ENCODE results near the gene PHLPP1.

Gene PHLPP1

GRCh38 chr18:62856294-62856693 lies 141.0 kb downstream of the PHLPP1 start:
- DNase-seq, result no peak

GRCh38 chr18:62857263-62857976 lies 142.1 kb downstream of the PHLPP1 start:
- no peak for DNase-seq

GRCh38 chr18:62860062-62860461 lies 144.7 kb downstream of the PHLPP1 start:
- DNase-seq, result no peak

GRCh38 chr18:62862466-62862865 lies 147.1 kb downstream of the PHLPP1 start:
- peak in 1 of 5 experiments; percentile 69 for DNase-seq

- DNase-seq, result no peak
Measured at GRCh38 chr18:62863579-62864001, 148.2 kb downstream of the PHLPP1 start.

- DNase-seq, result no peak
Measured at GRCh38 chr18:62865498-62865897, 150.2 kb downstream of the PHLPP1 start.

- DNase-seq, result no peak
Measured at GRCh38 chr18:62867534-62867933, 152.2 kb downstream of the PHLPP1 start.

GRCh38 chr18:62868645-62869044 lies 153.3 kb downstream of the PHLPP1 start:
- no peak for DNase-seq

GRCh38 chr18:62870643-62871042 lies 155.3 kb downstream of the PHLPP1 start:
- DNase-seq, result no peak

GRCh38 chr18:62875323-62875722 lies 160.0 kb downstream of the PHLPP1 start:
- no peak for DNase-seq

GRCh38 chr18:62876111-62876510 lies 160.8 kb downstream of the PHLPP1 start:
- no peak for DNase-seq

GRCh38 chr18:62876828-62877227 lies 161.5 kb downstream of the PHLPP1 start:
- DNase-seq, result no peak

- no peak for DNase-seq
Measured at GRCh38 chr18:62877411-62878221, 162.3 kb downstream of the PHLPP1 start.

GRCh38 chr18:62878305-62878704 lies 163.0 kb downstream of the PHLPP1 start:
- DNase-seq, result no peak

- no peak for DNase-seq
Measured at GRCh38 chr18:62880034-62880433, 164.7 kb downstream of the PHLPP1 start.

- DNase-seq, result peak in 1 of 5 experiments; percentile 35
Measured at GRCh38 chr18:62880673-62881364, 165.5 kb downstream of the PHLPP1 start.

- DNase-seq, result peak in 1 of 5 experiments; percentile 16
Measured at GRCh38 chr18:62881509-62882016, 166.2 kb downstream of the PHLPP1 start.

- no peak for DNase-seq
Measured at GRCh38 chr18:62883937-62884735, 168.8 kb downstream of the PHLPP1 start.

- no peak for DNase-seq
Measured at GRCh38 chr18:62885804-62886203, 170.5 kb downstream of the PHLPP1 start.

- DNase-seq, result no peak
Measured at GRCh38 chr18:62894681-62895390, 179.5 kb downstream of the PHLPP1 start.

GRCh38 chr18:62897153-62897552 lies 181.8 kb downstream of the PHLPP1 start:
- no peak for DNase-seq

GRCh38 chr18:62898359-62898758 lies 183.0 kb downstream of the PHLPP1 start:
- DNase-seq, result peak in 1 of 5 experiments; percentile 84

Measured in T-helper 2 cell (primary cell).